Peyer's patch (tissue), 4 donors: ENCODE results near the gene FDX2. TPM values are rescaled to one million over a fixed set of nuclear protein-coding genes. Genes with fewer than 3 reads are reported as not detected.

ENCODE experiments used
- DNase-seq, 3 donors: peaks; one replicate each; pipeline ENCODE4 v3.0.0-alpha.2; 2017 to 2019
- H3K27ac ChIP-seq, 4 donors: fragments of 200-600 bp; sonication (generic); one replicate each; pipeline ENCODE4 v1.5.1; 2016 to 2019
- H3K27me3 ChIP-seq, 2 donors: fragments of 200-600 bp; sonication (generic); one replicate each; pipeline ENCODE4 v1.5.1; 2019
- H3K36me3 ChIP-seq, 3 donors: fragments of 200-600 bp; sonication (generic); one replicate each; pipeline ENCODE4 v1.5.1; 2016 to 2019
- H3K4me1 ChIP-seq, 4 donors: fragments of 200-600 bp; sonication (generic); one replicate each; pipeline ENCODE4 v1.5.1; 2016 to 2019
- H3K4me3 ChIP-seq, 4 donors: fragments of 200-600 bp; sonication (generic); 1 replicate in 3 of 4; 2 replicates in 1 of 4; pipeline ENCODE4 v1.5.1; 2016 to 2019; ENCODE audit warnings: mild to moderate bottlenecking in 1 of 4
- H3K9me3 ChIP-seq, 4 donors: fragments of 200-600 bp; sonication (generic); one replicate each; pipeline ENCODE4 v1.5.1; 2016 to 2019; ENCODE audit warnings: mild to moderate bottlenecking in 1 of 4
- CTCF ChIP-seq, 6 experiments: fragments of 450-650 bp in 4 of 6; fragments of 200-600 bp in 2 of 6; sonication (generic) in 1 of 6; IDR thresholded peaks; one replicate each; pipeline ENCODE4 v1.5.1; 2017 to 2019; ENCODE audit warnings: antibody characterized with exemption in 6 of 6, mild to moderate bottlenecking in 3 of 6, moderate library complexity in 1 of 6
- POLR2A ChIP-seq, 2 donors: fragments of 450-650 bp; IDR thresholded peaks; one replicate each; pipeline ENCODE4 v1.5.1; 2017; ENCODE audit warnings: antibody characterized with exemption in 2 of 2, mild to moderate bottlenecking in 2 of 2, moderate library complexity in 2 of 2
- total RNA-seq, 4 donors: library from RNA; depleted of rRNA; stranded (reverse); fragments of >200 nt; gene quantifications; one replicate each; pipeline ENCODE4 v1.1.0, GENCODE V29; 2016

The FDX2 gene
- total RNA-seq, 4 donors from 2014 or later, result 8.3 to 22.2 (median 12.5) TPM

- Histone ChIP-seq H3K27ac (peak overlapping the region; percentile 85 to 97 (median 90)), H3K36me3 (peaks cover 0 to 32% (median 0%) of the 10 kb centered on the region in 3 donors), H3K4me3 (peak overlapping the region; percentile 72 to 83 (median 78)), H3K4me1 (peaks cover 0 to 12% (median 8%) of the 10 kb centered on the region in 4 donors), H3K27me3 (no peaks in the 10 kb centered on the region), H3K9me3 (no peaks in the 10 kb centered on the region)
- peak; percentile 13 to 42 for TF ChIP-seq POLR2A (IDR thresholded peaks at IDR 0.05)
- TF ChIP-seq CTCF (IDR thresholded peaks at IDR 0.05), result peak in 3 of 6 experiments; percentile 19 to 40 (median 20)
- peak in 2 of 3 donors; percentile 74 to 82 for DNase-seq
Observed at GRCh38 chr19:10332158-10332964, 16.5 kb upstream of the FDX2 start.

- no peak overlapping the region for H3K27ac ChIP-seq
- no peak for DNase-seq
- H3K9me3 ChIP-seq, result no peaks in the 10 kb centered on the region
- no peaks in the 10 kb centered on the region for H3K27me3 ChIP-seq
- H3K4me3 ChIP-seq, result no peak overlapping the region
- TF ChIP-seq CTCF (IDR thresholded peaks at IDR 0.05) (no peak), POLR2A (IDR thresholded peaks at IDR 0.05) (no peak)
- peaks cover 0 to 12% (median 8%) of the 10 kb centered on the region in 4 donors for H3K4me1 ChIP-seq
- H3K36me3 ChIP-seq, result peaks cover 0 to 60% (median 0%) of the 10 kb centered on the region in 3 donors
Observed at GRCh38 chr19:10329555-10329954, 13.7 kb upstream of the FDX2 start.

GRCh38 chr19:10328558-10329429 lies 13.0 kb upstream of the FDX2 start:
- no peak for TF ChIP-seq CTCF (IDR thresholded peaks at IDR 0.05)
- no peak for TF ChIP-seq POLR2A (IDR thresholded peaks at IDR 0.05)
- Histone ChIP-seq H3K27ac (no peak overlapping the region), H3K27me3 (no peaks in the 10 kb centered on the region), H3K4me3 (no peak overlapping the region), H3K9me3 (no peaks in the 10 kb centered on the region), H3K4me1 (peaks cover 0 to 12% (median 5%) of the 10 kb centered on the region in 4 donors), H3K36me3 (peaks cover 0 to 67% (median 0%) of the 10 kb centered on the region in 3 donors)
- DNase-seq, result no peak

- Histone ChIP-seq H3K9me3 (no peaks in the 10 kb centered on the region), H3K4me1 (peaks cover 0 to 18% (median 3%) of the 10 kb centered on the region in 4 donors), H3K27me3 (no peaks in the 10 kb centered on the region), H3K4me3 (no peak overlapping the region), H3K36me3 (peaks cover 0 to 77% (median 0%) of the 10 kb centered on the region in 3 donors), H3K27ac (no peak overlapping the region)
- no peak for DNase-seq
- TF ChIP-seq CTCF (IDR thresholded peaks at IDR 0.05), result no peak
Observed at GRCh38 chr19:10327793-10328192, 12.0 kb upstream of the FDX2 start.

GRCh38 chr19:10325732-10326131 lies 9.9 kb upstream of the FDX2 start:
- no peak for DNase-seq
- Histone ChIP-seq H3K9me3 (no peaks in the 10 kb centered on the region), H3K36me3 (peaks cover 0 to 98% (median 0%) of the 10 kb centered on the region in 3 donors), H3K27ac (no peak overlapping the region), H3K27me3 (no peaks in the 10 kb centered on the region), H3K4me1 (peaks cover 0 to 23% (median 3%) of the 10 kb centered on the region in 4 donors), H3K4me3 (no peak overlapping the region)
- TF ChIP-seq POLR2A (IDR thresholded peaks at IDR 0.05) (no peak), CTCF (IDR thresholded peaks at IDR 0.05) (no peak)
